ENCODE data around the gene IL20.

Gene IL20

DNA sequence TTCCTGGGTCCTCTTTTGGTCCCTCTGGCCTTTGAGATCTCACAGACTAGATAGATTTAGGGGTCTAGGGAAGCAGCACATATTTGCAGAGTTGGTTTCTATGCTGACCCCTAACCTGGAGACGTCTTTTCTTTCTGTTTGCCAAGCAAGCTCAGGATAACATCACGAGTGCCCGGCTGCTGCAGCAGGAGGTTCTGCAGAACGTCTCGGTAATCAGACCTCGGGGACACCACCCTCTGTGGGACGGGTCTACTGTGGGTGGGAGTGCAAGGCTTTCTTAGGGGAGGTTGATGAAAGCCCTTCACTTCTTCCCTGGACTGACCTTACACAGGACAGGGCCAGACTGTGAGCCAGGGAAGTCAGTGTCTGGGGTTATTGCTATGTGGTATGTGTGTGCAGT is 34.7 kb downstream of the IL20 start:
- no peak overlapping the region for H3K4me3 ChIP-seq (ENCODE audit: extremely low read depth, insufficient read depth, low read length, poor library complexity, severe bottlenecking)
- WGBS, 2 experiments (ENCODE audit: insufficient coverage in 2 of 2) = 99 to 100% methylated on average over 2 to 6 of the region's 7 CpGs
- peaks cover 23% of the 10 kb centered on the region for H3K4me1 ChIP-seq (ENCODE audit: control insufficient read depth, insufficient read depth, low read length, poor library complexity, severe bottlenecking)
- no peaks in the 10 kb centered on the region for H3K36me3 ChIP-seq (ENCODE audit: control insufficient read depth, insufficient read depth, low read length)
- H3K9me3 ChIP-seq (ENCODE audit: control insufficient read depth, low read length) = no peaks in the 10 kb centered on the region
- no peak overlapping the region for H3K27ac ChIP-seq (ENCODE audit: low read depth, low read length, severe bottlenecking)

- Histone ChIP-seq H3K4me1 (ENCODE audit: control insufficient read depth, insufficient read depth, low read length, poor library complexity, severe bottlenecking) (peaks cover 23% of the 10 kb centered on the region), H3K36me3 (ENCODE audit: control insufficient read depth, insufficient read depth, low read length) (no peaks in the 10 kb centered on the region), H3K4me3 (ENCODE audit: extremely low read depth, insufficient read depth, low read length, poor library complexity, severe bottlenecking) (no peak overlapping the region), H3K27ac (ENCODE audit: low read depth, low read length, severe bottlenecking) (no peak overlapping the region), H3K9me3 (ENCODE audit: control insufficient read depth, low read length) (no peaks in the 10 kb centered on the region)
- 90 to 91% methylated on average over 4 of the region's 6 CpGs for WGBS, 2 experiments (ENCODE audit: insufficient coverage in 2 of 2)
Measured at GRCh38 chr1:206901944-206902343, 36.5 kb downstream of the IL20 start.

- WGBS, 2 experiments (ENCODE audit: insufficient coverage in 2 of 2) = 80 to 100% methylated on average over 1 of the region's 1 CpG
- H3K36me3 ChIP-seq (ENCODE audit: control insufficient read depth, insufficient read depth, low read length) = no peaks in the 10 kb centered on the region
Measured at GRCh38 chr1:206902702-206903101, 37.3 kb downstream of the IL20 start.

GRCh38 chr1:206903687-206904086 is 38.3 kb downstream of the IL20 start:
- WGBS, 2 experiments (ENCODE audit: insufficient coverage in 2 of 2) = 67% methylated on average over 1 of the region's 2 CpGs; no CpG with 5 or more reads in 1 of the 2 experiments
- peaks cover 16% of the 10 kb centered on the region for H3K4me1 ChIP-seq (ENCODE audit: control insufficient read depth, insufficient read depth, low read length, poor library complexity, severe bottlenecking)
- no peaks in the 10 kb centered on the region for H3K9me3 ChIP-seq (ENCODE audit: control insufficient read depth, low read length)
- no peak overlapping the region for H3K4me3 ChIP-seq (ENCODE audit: extremely low read depth, insufficient read depth, low read length, poor library complexity, severe bottlenecking)
- no peak overlapping the region for H3K27ac ChIP-seq (ENCODE audit: low read depth, low read length, severe bottlenecking)
- H3K36me3 ChIP-seq (ENCODE audit: control insufficient read depth, insufficient read depth, low read length) = no peaks in the 10 kb centered on the region

More at GRCh38 chr1:206902702-206903101, 37.3 kb downstream of the IL20 start:
- Histone ChIP-seq H3K4me1 (ENCODE audit: control insufficient read depth, insufficient read depth, low read length, poor library complexity, severe bottlenecking) (peaks cover 22% of the 10 kb centered on the region), H3K4me3 (ENCODE audit: extremely low read depth, insufficient read depth, low read length, poor library complexity, severe bottlenecking) (no peak overlapping the region), H3K27ac (ENCODE audit: low read depth, low read length, severe bottlenecking) (no peak overlapping the region), H3K9me3 (ENCODE audit: control insufficient read depth, low read length) (no peaks in the 10 kb centered on the region)

- H3K4me1 ChIP-seq (ENCODE audit: control insufficient read depth, insufficient read depth, low read length, poor library complexity, severe bottlenecking) = peaks cover 9% of the 10 kb centered on the region
- H3K4me3 ChIP-seq (ENCODE audit: extremely low read depth, insufficient read depth, low read length, poor library complexity, severe bottlenecking) = no peak overlapping the region
- 91 to 98% methylated on average over 9 to 10 of the region's 10 CpGs for WGBS, 2 experiments (ENCODE audit: insufficient coverage in 2 of 2)
- peak overlapping the region; percentile 36 for H3K27ac ChIP-seq (ENCODE audit: low read depth, low read length, severe bottlenecking)
- no peaks in the 10 kb centered on the region for H3K9me3 ChIP-seq (ENCODE audit: control insufficient read depth, low read length)
- no peaks in the 10 kb centered on the region for H3K36me3 ChIP-seq (ENCODE audit: control insufficient read depth, insufficient read depth, low read length)
Measured at GRCh38 chr1:206904423-206905142, 39.2 kb downstream of the IL20 start.

DNA sequence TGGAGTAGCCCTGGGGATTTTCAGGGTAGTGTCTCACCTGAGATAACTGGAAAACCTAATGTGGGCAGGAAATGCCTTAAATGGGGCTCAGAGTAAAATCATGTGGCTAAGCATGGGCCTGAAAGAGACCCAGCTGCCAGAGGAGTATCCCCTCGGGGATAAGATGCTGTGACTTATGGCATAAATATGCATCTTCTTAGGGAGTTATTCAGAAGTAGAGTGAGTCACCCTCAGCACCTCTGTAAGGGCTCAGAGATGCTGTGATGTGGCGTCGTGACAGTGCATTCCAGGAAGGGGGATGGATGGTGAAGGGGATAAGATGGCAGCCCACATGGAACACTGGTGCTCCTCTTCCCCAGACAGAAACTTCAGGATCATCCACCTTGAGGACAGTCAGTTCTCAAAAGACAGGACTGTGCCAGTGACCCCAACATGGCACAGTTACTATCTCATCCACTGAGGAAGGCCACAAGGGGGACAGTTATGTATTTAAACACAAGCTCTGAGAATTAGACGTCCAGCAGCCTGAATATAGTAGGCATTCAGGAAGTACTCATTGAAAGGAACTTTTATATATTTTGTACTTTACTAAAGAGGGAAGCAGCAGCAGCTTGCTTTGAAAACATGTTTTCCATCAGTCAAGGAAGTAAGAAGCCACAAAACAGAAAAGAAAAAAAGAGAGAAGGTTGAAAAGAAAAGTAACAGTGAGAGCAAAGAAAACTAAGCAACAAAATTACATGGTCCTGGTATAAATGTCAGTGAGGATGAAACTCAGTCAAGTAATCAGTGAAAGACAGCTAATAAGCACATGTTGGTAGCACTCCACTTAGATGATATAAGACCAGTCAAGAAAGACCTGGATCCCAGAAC is 40.1 kb downstream of the IL20 start:
- Histone ChIP-seq H3K4me1 (ENCODE audit: control insufficient read depth, insufficient read depth, low read length, poor library complexity, severe bottlenecking) (peaks cover 8% of the 10 kb centered on the region), H3K9me3 (ENCODE audit: control insufficient read depth, low read length) (no peaks in the 10 kb centered on the region), H3K27ac (ENCODE audit: low read depth, low read length, severe bottlenecking) (peak overlapping the region; percentile 36), H3K4me3 (ENCODE audit: extremely low read depth, insufficient read depth, low read length, poor library complexity, severe bottlenecking) (no peak overlapping the region), H3K36me3 (ENCODE audit: control insufficient read depth, insufficient read depth, low read length) (no peaks in the 10 kb centered on the region)
- 52 to 73% methylated on average over 3 to 4 of the region's 4 CpGs for WGBS, 2 experiments (ENCODE audit: insufficient coverage in 2 of 2)

- H3K4me1 ChIP-seq (ENCODE audit: control insufficient read depth, insufficient read depth, low read length, poor library complexity, severe bottlenecking) = peaks cover 8% of the 10 kb centered on the region
- H3K9me3 ChIP-seq (ENCODE audit: control insufficient read depth, low read length) = no peaks in the 10 kb centered on the region
- H3K4me3 ChIP-seq (ENCODE audit: extremely low read depth, insufficient read depth, low read length, poor library complexity, severe bottlenecking) = no peak overlapping the region
- no peak overlapping the region for H3K27ac ChIP-seq (ENCODE audit: low read depth, low read length, severe bottlenecking)
- no peaks in the 10 kb centered on the region for H3K36me3 ChIP-seq (ENCODE audit: control insufficient read depth, insufficient read depth, low read length)
- WGBS, 2 experiments (ENCODE audit: insufficient coverage in 2 of 2) = 83 to 84% methylated on average over 14 to 17 of the region's 23 CpGs
Measured at GRCh38 chr1:206907304-206907991, 42.0 kb downstream of the IL20 start.

- WGBS, 2 experiments (ENCODE audit: insufficient coverage in 2 of 2) = 96 to 98% methylated on average over 8 to 10 of the region's 10 CpGs
- no peak overlapping the region for H3K4me3 ChIP-seq (ENCODE audit: extremely low read depth, insufficient read depth, low read length, poor library complexity, severe bottlenecking)
- no peaks in the 10 kb centered on the region for H3K36me3 ChIP-seq (ENCODE audit: control insufficient read depth, insufficient read depth, low read length)
Measured at GRCh38 chr1:206908038-206908437, 42.6 kb downstream of the IL20 start.

DNA sequence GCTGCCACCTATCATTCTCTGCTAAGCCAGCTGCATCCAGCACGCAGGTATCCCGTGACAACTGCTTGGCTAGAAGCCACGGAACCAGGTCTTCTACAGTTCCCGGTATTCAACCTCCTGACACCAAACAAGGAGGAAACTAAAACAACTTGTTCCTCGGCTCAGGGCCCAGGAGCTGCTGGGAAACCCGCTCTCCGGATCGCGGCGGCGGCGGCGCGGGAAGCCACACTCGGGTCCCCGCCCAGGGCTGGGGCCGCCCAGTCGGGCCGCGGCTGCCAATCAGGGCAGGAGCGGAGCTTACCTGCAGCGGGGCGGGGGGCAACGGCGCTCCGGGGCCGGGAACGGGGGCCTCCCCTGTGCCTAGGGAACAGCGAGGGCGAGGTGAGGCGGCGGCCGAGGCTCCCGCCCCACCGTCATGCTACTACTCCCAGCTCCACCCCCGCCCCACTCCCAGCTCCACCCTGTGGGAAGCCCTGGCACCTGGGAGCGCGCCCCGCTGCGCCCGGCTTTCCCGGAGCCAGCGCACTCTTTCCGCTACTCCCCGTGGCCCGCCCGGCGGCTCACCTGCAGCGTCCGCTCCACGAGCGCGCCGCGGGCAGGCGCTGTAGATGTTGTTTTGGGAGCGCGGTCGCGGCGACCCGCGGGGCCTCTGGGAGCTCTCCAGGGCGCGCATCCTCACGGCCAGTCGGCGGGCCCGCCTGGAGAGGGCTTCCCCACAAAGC is 43.9 kb downstream of the IL20 start:
- H3K27ac ChIP-seq (ENCODE audit: low read depth, low read length, severe bottlenecking) = no peak overlapping the region
- H3K4me3 ChIP-seq (ENCODE audit: extremely low read depth, insufficient read depth, low read length, poor library complexity, severe bottlenecking) = peak overlapping the region; percentile 39
- WGBS, 2 experiments (ENCODE audit: insufficient coverage in 2 of 2) = 1% methylated on average over 49 to 58 of the region's 69 CpGs
- H3K36me3 ChIP-seq (ENCODE audit: control insufficient read depth, insufficient read depth, low read length) = no peaks in the 10 kb centered on the region
- peaks cover 8% of the 10 kb centered on the region for H3K4me1 ChIP-seq (ENCODE audit: control insufficient read depth, insufficient read depth, low read length, poor library complexity, severe bottlenecking)
- no peaks in the 10 kb centered on the region for H3K9me3 ChIP-seq (ENCODE audit: control insufficient read depth, low read length)

More at GRCh38 chr1:206908038-206908437, 42.6 kb downstream of the IL20 start:
- Histone ChIP-seq H3K27ac (ENCODE audit: low read depth, low read length, severe bottlenecking) (no peak overlapping the region), H3K4me1 (ENCODE audit: control insufficient read depth, insufficient read depth, low read length, poor library complexity, severe bottlenecking) (peaks cover 8% of the 10 kb centered on the region), H3K9me3 (ENCODE audit: control insufficient read depth, low read length) (no peaks in the 10 kb centered on the region)

GRCh38 chr1:206909883-206910318 is 44.5 kb downstream of the IL20 start:
- Histone ChIP-seq H3K36me3 (ENCODE audit: control insufficient read depth, insufficient read depth, low read length) (no peaks in the 10 kb centered on the region), H3K4me3 (ENCODE audit: extremely low read depth, insufficient read depth, low read length, poor library complexity, severe bottlenecking) (peak overlapping the region; percentile 39), H3K9me3 (ENCODE audit: control insufficient read depth, low read length) (no peaks in the 10 kb centered on the region), H3K27ac (ENCODE audit: low read depth, low read length, severe bottlenecking) (no peak overlapping the region), H3K4me1 (ENCODE audit: control insufficient read depth, insufficient read depth, low read length, poor library complexity, severe bottlenecking) (peaks cover 8% of the 10 kb centered on the region)
- WGBS, 2 experiments (ENCODE audit: insufficient coverage in 2 of 2) = 16 to 24% methylated on average over 7 to 9 of the region's 14 CpGs
